Lower leg skin (tissue), 3 donors: Measurements from ENCODE around the gene STRN4.

Experiments
- CTCF ChIP-seq, 3 donors: fragments of 450-650 bp; IDR thresholded peaks; one replicate each; pipeline ENCODE4 v1.5.1; 2016; ENCODE audit warnings: antibody characterized with exemption in 3 of 3, mild to moderate bottlenecking in 3 of 3, moderate library complexity in 2 of 3
- POLR2A ChIP-seq, 2 donors: fragments of 450-650 bp; IDR thresholded peaks; one replicate each; pipeline ENCODE4 v1.6.1; 2016 to 2017; ENCODE audit warnings: antibody characterized with exemption in 2 of 2, mild to moderate bottlenecking in 1 of 2, moderate library complexity in 1 of 2

GRCh38 chr19:46787331-46788261 lies 41.3 kb upstream of the STRN4 start:
- TF ChIP-seq CTCF (IDR thresholded peaks at IDR 0.05) (no peak), POLR2A (IDR thresholded peaks at IDR 0.05) (no peak)
